PC-3 (cell line): ENCODE data around the gene C1QTNF12. TPM values are rescaled to one million over a fixed set of nuclear protein-coding genes. Genes with fewer than 3 reads are reported as not detected.

Source experiments
- ATAC-seq: fragments of 200-7000 bp; cut with Tn5 transposase; 2 replicates; pipeline ENCODE4 v1.9.1; 2020; ENCODE audit warnings: mild to moderate bottlenecking, moderate library complexity
- BruUV-seq: library from RNA; stranded (reverse); fragments of 400-500 nt; replicated peaks from 2 replicates; lab custom pipeline; 2021; lab: Mats Ljungman, UMichigan
- CTCF ChIA-PET: fragments of 300-600 bp; sonication (Branson Sonifier 250); formaldehyde crosslinking; loops from one replicate; lab custom pipeline; 2022; ENCODE audit warnings: antibody characterized with exemption; lab: Charles Lee
- POLR2A ChIA-PET: fragments of 300-600 bp; sonication (Branson Sonifier 250); formaldehyde crosslinking; loops from one replicate; lab custom pipeline; 2022; ENCODE audit warnings: antibody characterized with exemption; ENCODE audit not compliant: unreplicated experiment; lab: Charles Lee
- DNase-seq: peaks from one replicate; pipeline ENCODE4 v3.0.0-alpha.2; 2015
- H2AFZ ChIP-seq: fragments of 300-600 bp; sonication (generic); 2 replicates; pipeline ENCODE4 v1.6.0; 2016; ENCODE audit warnings: antibody characterized with exemption, low read length
- H3F3A ChIP-seq: fragments of 300-600 bp; sonication (generic); one replicate; pipeline ENCODE4 v1.6.0; 2017; ENCODE audit warnings: antibody characterized with exemption, low read length, control low read depth, mild to moderate bottlenecking; ENCODE audit not compliant: unreplicated experiment
- H3K27ac ChIP-seq: fragments of 300-600 bp; sonication (generic); 2 replicates; pipeline ENCODE4 v1.5.1; 2016; ENCODE audit warnings: mild to moderate bottlenecking, low read length
- H3K27me3 ChIP-seq: fragments of 300-600 bp; sonication (generic); 2 replicates; pipeline ENCODE4 v1.6.1; 2016; ENCODE audit warnings: low read length, mixed read lengths
- H3K36me3 ChIP-seq: fragments of 300-600 bp; sonication (generic); 2 replicates; pipeline ENCODE4 v1.6.1; 2016; ENCODE audit warnings: low read depth, mixed run types, low read length, mixed read lengths
- H3K4me1 ChIP-seq: fragments of 300-600 bp; sonication (generic); 2 replicates; pipeline ENCODE4 v1.5.1; 2016; ENCODE audit warnings: low read length; ENCODE audit not compliant: insufficient read depth
- H3K4me2 ChIP-seq: fragments of 300-600 bp; sonication (generic); 2 replicates; pipeline ENCODE4 v1.6.0; 2016; ENCODE audit warnings: low read length
- H3K4me3 ChIP-seq: fragments of 300-600 bp; sonication (generic); 2 replicates; pipeline ENCODE4 v1.5.1; 2016; ENCODE audit warnings: mild to moderate bottlenecking, low read length, mixed read lengths
- H3K79me2 ChIP-seq: fragments of 300-600 bp; sonication (generic); 2 replicates; pipeline ENCODE4 v1.6.1; 2017; ENCODE audit warnings: low read length, mixed read lengths
- H3K9ac ChIP-seq: fragments of 300-600 bp; sonication (generic); 2 replicates; pipeline ENCODE4 v1.6.0; 2016; ENCODE audit warnings: mild to moderate bottlenecking, low read length
- H3K9me2 ChIP-seq: fragments of 300-600 bp; sonication (generic); replicated peaks from 2 replicates; pipeline ENCODE4 v1.6.1; 2016; ENCODE audit warnings: mixed run types, low read length, mixed read lengths
- H3K9me3 ChIP-seq: fragments of 300-600 bp; sonication (generic); 2 replicates; pipeline ENCODE4 v1.6.1; 2016; ENCODE audit warnings: low read length, mixed read lengths
- H4K20me1 ChIP-seq: fragments of 300-600 bp; sonication (generic); 2 replicates; pipeline ENCODE4 v1.6.1; 2016; ENCODE audit warnings: low read length, mixed read lengths
- EZH2 ChIP-seq: fragments of 300-600 bp; sonication (generic); IDR thresholded peaks from one replicate; pipeline ENCODE4 v1.6.1; 2017; ENCODE audit warnings: antibody characterized with exemption, mild to moderate bottlenecking, low read length; ENCODE audit not compliant: unreplicated experiment
- EZH2phosphoT487 ChIP-seq: fragments of 300-600 bp; sonication (generic); IDR thresholded peaks from 2 replicates; pipeline ENCODE4 v1.6.1; 2018; ENCODE audit warnings: mild to moderate bottlenecking, antibody characterized with exemption, low read length, borderline replicate concordance
- intact Hi-C: fragments of 100-400 bp; cut with micrococcal nuclease; formaldehyde crosslinking; loops from 2 replicates; pipeline ENCODE4 v1.9.0; 2023
- total RNA-seq: library from RNA; depleted of rRNA; stranded (reverse); fragments of >200 nt; gene quantifications from 2 replicates; pipeline ENCODE4 v1.2.3, GENCODE V29; 2014
- TF ChIP-seq, protein P1 (sequence below): fragments of 300-600 bp; sonication (generic); conservative IDR thresholded peaks from 2 replicates; pipeline ENCODE4 v1.5.1; 2017; ENCODE audit warnings: antibody characterized with exemption, low read depth, mild to moderate bottlenecking, low read length

The C1QTNF12 gene
- total RNA-seq, 1 experiment from 2014 or later, result 3.9 TPM

DNA sequence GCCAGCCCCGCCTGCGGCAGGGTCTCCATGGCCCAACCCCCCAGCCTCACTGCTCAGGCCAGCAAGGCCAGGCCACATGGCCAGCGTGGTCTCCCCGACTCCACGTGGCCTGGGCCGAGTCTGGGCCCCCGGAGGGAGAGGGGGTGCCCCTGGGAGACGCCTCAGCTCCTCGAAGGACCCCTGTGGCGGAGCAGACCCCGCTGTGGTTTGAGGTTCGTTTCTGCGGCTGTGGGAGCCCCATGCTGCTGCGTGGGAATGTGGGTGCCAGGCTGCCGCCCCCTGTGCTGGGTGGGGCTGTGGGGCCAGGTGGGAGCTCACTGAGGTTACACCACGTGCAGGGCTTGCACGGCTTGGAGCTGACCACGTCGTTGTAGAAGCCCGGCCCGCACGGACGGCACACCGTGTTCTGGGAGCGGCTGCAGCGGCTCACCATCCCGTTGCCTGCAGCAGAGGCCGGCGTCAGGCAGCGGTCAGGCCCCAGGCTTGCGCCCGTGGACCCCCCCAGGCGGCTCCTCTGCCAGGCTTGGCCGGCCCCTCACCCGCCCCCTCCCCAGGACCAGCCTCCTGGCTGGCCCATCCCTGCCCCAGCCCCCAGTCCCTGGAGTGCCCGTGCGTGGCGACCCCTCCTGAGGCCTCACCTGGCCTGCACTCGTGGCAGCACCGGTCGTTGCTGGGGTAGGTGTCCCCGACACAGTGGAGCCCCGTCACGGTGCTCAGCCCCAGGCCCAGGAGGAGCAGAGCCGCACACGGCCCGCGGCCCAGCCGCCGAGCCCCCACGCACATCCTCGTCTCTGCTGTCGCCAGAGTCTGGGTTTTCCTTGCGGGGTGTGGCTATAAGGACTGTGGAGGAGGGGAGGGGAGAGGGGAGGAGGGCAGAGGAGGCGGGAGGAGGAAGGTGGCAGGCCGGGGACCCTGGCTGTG is 32.9 kb downstream of the C1QTNF12 start, which contains the start of gene TNFRSF4:
Gene TNFRSF4 (minus strand): TSS at position 809 of the 921 bp plus-strand sequence. CDS start 26 bp downstream, at position 783.
- intact Hi-C loops, result no loop called here
- Histone ChIP-seq H3K4me2 (no peak within 1 kb of the TSS), H3K27ac (no peak within 1 kb of the TSS), H3K4me3 (no peak within 1 kb of the TSS), H3K9me3 (no peaks in the 10 kb centered on the region), H3K27me3 (no peaks in the 10 kb centered on the region), H3K4me1 (peaks cover under 1% of the 10 kb centered on the region), H3K36me3 (peaks cover 19% of the 10 kb centered on the region; the same call in 1 of the 2 replicates), H3K9me2 (no peaks in the 10 kb centered on the region), H2AFZ (no peak within 1 kb of the TSS), H3F3A (no peaks in the 10 kb centered on the region), H3K9ac (no peak within 1 kb of the TSS), H3K79me2 (no peaks in the 10 kb centered on the region), H4K20me1 (no peaks in the 10 kb centered on the region)
- no TSS peak for BruUV-seq
- POLR2A ChIA-PET, result no interaction called here
- ATAC-seq, result peak; percentile 8; the same call in 1 of the 2 replicates
- no peak for DNase-seq
- CTCF ChIA-PET, result no interaction called here
- TF ChIP-seq, protein P1, sequence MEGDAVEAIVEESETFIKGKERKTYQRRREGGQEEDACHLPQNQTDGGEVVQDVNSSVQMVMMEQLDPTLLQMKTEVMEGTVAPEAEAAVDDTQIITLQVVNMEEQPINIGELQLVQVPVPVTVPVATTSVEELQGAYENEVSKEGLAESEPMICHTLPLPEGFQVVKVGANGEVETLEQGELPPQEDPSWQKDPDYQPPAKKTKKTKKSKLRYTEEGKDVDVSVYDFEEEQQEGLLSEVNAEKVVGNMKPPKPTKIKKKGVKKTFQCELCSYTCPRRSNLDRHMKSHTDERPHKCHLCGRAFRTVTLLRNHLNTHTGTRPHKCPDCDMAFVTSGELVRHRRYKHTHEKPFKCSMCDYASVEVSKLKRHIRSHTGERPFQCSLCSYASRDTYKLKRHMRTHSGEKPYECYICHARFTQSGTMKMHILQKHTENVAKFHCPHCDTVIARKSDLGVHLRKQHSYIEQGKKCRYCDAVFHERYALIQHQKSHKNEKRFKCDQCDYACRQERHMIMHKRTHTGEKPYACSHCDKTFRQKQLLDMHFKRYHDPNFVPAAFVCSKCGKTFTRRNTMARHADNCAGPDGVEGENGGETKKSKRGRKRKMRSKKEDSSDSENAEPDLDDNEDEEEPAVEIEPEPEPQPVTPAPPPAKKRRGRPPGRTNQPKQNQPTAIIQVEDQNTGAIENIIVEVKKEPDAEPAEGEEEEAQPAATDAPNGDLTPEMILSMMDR, result no peak
- TF ChIP-seq EZH2phosphoT487 (no peak), EZH2 (no peak)

DNA sequence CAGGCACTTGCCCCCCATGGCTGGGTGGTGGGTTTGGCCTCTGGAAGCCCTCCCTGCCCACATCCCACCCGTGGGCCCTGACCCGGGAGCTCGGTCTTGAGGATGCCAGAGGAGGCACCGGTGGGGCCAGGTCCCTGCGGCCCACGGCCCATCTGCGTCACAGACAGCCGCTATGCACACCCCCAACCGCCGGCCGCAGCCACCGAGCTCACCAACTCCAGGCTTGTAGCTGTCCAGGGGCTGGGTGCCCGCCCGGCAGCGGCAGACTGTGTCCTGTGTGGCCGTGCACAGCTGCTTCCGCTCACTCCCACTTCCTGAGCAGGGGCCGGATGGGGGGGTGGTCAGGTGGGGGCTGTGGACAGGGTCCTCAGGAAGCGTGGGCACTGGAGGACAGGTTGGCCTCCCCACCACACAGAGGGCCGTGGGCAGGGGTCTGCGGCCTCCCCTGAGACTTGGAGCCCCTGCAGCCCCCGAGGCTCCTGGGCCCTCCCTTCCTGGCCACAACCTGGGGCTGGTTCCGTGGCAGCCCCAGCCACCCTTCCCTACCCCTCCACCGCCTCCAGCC is 33.7 kb downstream of the C1QTNF12 start:
- no peak overlapping the region for H3K4me2 ChIP-seq
- DNase-seq (no peak), ATAC-seq (no peak)
- ChIA-PET POLR2A (no interaction called here), CTCF (no interaction called here)
- no peak overlapping the region for H3K4me3 ChIP-seq
- H3K27ac ChIP-seq, result no peak overlapping the region
- no TSS peak for BruUV-seq
- H3K36me3 ChIP-seq, result peaks cover 12% of the 10 kb centered on the region; the same call in 1 of the 2 replicates
- H3K9me2 ChIP-seq, result no peaks in the 10 kb centered on the region
- no peaks in the 10 kb centered on the region for H3K79me2 ChIP-seq
- H4K20me1 ChIP-seq, result no peaks in the 10 kb centered on the region
- H3F3A ChIP-seq, result no peaks in the 10 kb centered on the region
- no peak overlapping the region for H2AFZ ChIP-seq
- no peaks in the 10 kb centered on the region for H3K9me3 ChIP-seq
- H3K27me3 ChIP-seq, result no peaks in the 10 kb centered on the region
- no peak overlapping the region for H3K9ac ChIP-seq
- TF ChIP-seq, protein P1, result no peak
- TF ChIP-seq EZH2phosphoT487, result no peak
- TF ChIP-seq EZH2, result no peak
- H3K4me1 ChIP-seq, result peaks cover 6% of the 10 kb centered on the region
- intact Hi-C loops, result no loop called here
